Activated B cell treated with CpG ODN at 0.5 μM for 24 hours (primary cell): ENCODE results near the gene ATRN. TPM values are rescaled to one million over a fixed set of nuclear protein-coding genes. Genes with fewer than 3 reads are reported as not detected.

Source experiments
- ATAC-seq: fragments of 200-7000 bp; cut with Tn5 transposase; one replicate; pipeline ENCODE4 v1.10.0; 2021; ENCODE audit warnings: low read depth, mild to moderate bottlenecking, moderate library complexity
- CTCF ChIA-PET: fragments of 350-600 bp; sonication (Branson Sonifier 250); formaldehyde crosslinking; loops from one replicate; lab custom pipeline; 2021; ENCODE audit warnings: antibody characterized with exemption; lab: Charles Lee
- POLR2A ChIA-PET: fragments of 350-600 bp; sonication (Branson Sonifier 250); formaldehyde crosslinking; loops from one replicate; lab custom pipeline; 2021; ENCODE audit warnings: antibody characterized with exemption; lab: Charles Lee
- DNase-seq: peaks from one replicate; pipeline ENCODE4 v3.0.0; 2022
- H3K27ac Mint-ChIP-seq: one replicate; pipeline ENCODE4 v1.8.0; 2020; ENCODE audit warnings: mixed read lengths
- H3K27me3 Mint-ChIP-seq: one replicate; pipeline ENCODE4 v1.8.0; 2021; ENCODE audit warnings: mixed read lengths
- H3K36me3 Mint-ChIP-seq: one replicate; pipeline ENCODE4 v1.8.0; 2021; ENCODE audit warnings: low read depth, mixed read lengths
- H3K4me1 Mint-ChIP-seq: one replicate; pipeline ENCODE4 v1.8.0; 2021; ENCODE audit warnings: mixed read lengths
- H3K4me3 Mint-ChIP-seq: one replicate; pipeline ENCODE4 v1.8.0; 2020; ENCODE audit warnings: mild to moderate bottlenecking, mixed read lengths
- H3K9me3 Mint-ChIP-seq: one replicate; pipeline ENCODE4 v1.8.0; 2020; ENCODE audit warnings: mixed read lengths
- CTCF ChIP-seq: fragments of 200-600 bp; IDR thresholded peaks from one replicate; pipeline ENCODE4 v1.8.0; 2022; ENCODE audit warnings: antibody characterized with exemption, mild to moderate bottlenecking
- intact Hi-C: fragments of 100-400 bp; cut with micrococcal nuclease; formaldehyde crosslinking; loops from one replicate; pipeline ENCODE4 v1.15.1; 2024
- total RNA-seq: library from RNA; stranded (reverse); gene quantifications from 2 replicates; pipeline ENCODE4 v1.2.3, GENCODE V29; 2022

Gene ATRN
- total RNA-seq, 1 donor from 2014 or later = 13.0 TPM

GRCh38 chr20:3629893-3630292 is 159.1 kb downstream of the ATRN start:
- H3K27ac Mint-ChIP-seq = no peak overlapping the region
- intact Hi-C loops = no loop called here
- H3K9me3 Mint-ChIP-seq = no peaks in the 10 kb centered on the region
- no peaks in the 10 kb centered on the region for H3K4me1 Mint-ChIP-seq
- H3K27me3 Mint-ChIP-seq = no peaks in the 10 kb centered on the region
- no peak for ATAC-seq
- DNase-seq = no peak
- H3K4me3 Mint-ChIP-seq = no peak overlapping the region
- ChIA-PET POLR2A (interaction anchor here (0.6 kb wide), 2 partner anchors 21 to 73 kb away, joined by 3 to 6 read pairs; no protein-coding TSS in a partner anchor), CTCF (no interaction called here)
- H3K36me3 Mint-ChIP-seq = peaks cover 41% of the 10 kb centered on the region
- TF ChIP-seq CTCF = no peak

GRCh38 chr20:3630429-3630828 is 159.6 kb downstream of the ATRN start:
- no peak overlapping the region for H3K27ac Mint-ChIP-seq
- no peak for TF ChIP-seq CTCF
- ChIA-PET POLR2A (interaction anchor here (0.6 kb wide), 1 partner anchor 74 kb away, joined by 3 read pairs; no protein-coding TSS in a partner anchor), CTCF (no interaction called here)
- no peak for ATAC-seq
- no peaks in the 10 kb centered on the region for H3K4me1 Mint-ChIP-seq
- no peaks in the 10 kb centered on the region for H3K9me3 Mint-ChIP-seq
- no peak for DNase-seq
- H3K27me3 Mint-ChIP-seq = no peaks in the 10 kb centered on the region
- intact Hi-C loops = no loop called here
- peaks cover 36% of the 10 kb centered on the region for H3K36me3 Mint-ChIP-seq
- H3K4me3 Mint-ChIP-seq = no peak overlapping the region

- H3K4me3 Mint-ChIP-seq = no peak overlapping the region
- ATAC-seq (no peak), DNase-seq (no peak)
- TF ChIP-seq CTCF = no peak
- ChIA-PET POLR2A (no interaction called here), CTCF (no interaction called here)
- no peaks in the 10 kb centered on the region for H3K4me1 Mint-ChIP-seq
- no peaks in the 10 kb centered on the region for H3K27me3 Mint-ChIP-seq
- intact Hi-C loops = no loop called here
- H3K36me3 Mint-ChIP-seq = peaks cover 32% of the 10 kb centered on the region
- no peaks in the 10 kb centered on the region for H3K9me3 Mint-ChIP-seq
- no peak overlapping the region for H3K27ac Mint-ChIP-seq
Measured at GRCh38 chr20:3631534-3631933, 160.7 kb downstream of the ATRN start.

- H3K36me3 Mint-ChIP-seq = peaks cover 27% of the 10 kb centered on the region
- ChIA-PET POLR2A (no interaction called here), CTCF (no interaction called here)
- no peaks in the 10 kb centered on the region for H3K27me3 Mint-ChIP-seq
- DNase-seq (no peak), ATAC-seq (no peak)
- no peak overlapping the region for H3K4me3 Mint-ChIP-seq
- H3K4me1 Mint-ChIP-seq = no peaks in the 10 kb centered on the region
- intact Hi-C loops = no loop called here
- no peak overlapping the region for H3K27ac Mint-ChIP-seq
- no peaks in the 10 kb centered on the region for H3K9me3 Mint-ChIP-seq
- no peak for TF ChIP-seq CTCF
Measured at GRCh38 chr20:3632311-3633004, 161.6 kb downstream of the ATRN start.

- no peaks in the 10 kb centered on the region for H3K27me3 Mint-ChIP-seq
- ATAC-seq = no peak
- no peak overlapping the region for H3K27ac Mint-ChIP-seq
- POLR2A ChIA-PET = no interaction called here
- DNase-seq = no peak
- no peaks in the 10 kb centered on the region for H3K9me3 Mint-ChIP-seq
- CTCF ChIA-PET = no interaction called here
- intact Hi-C loops = no loop called here
- H3K4me1 Mint-ChIP-seq = no peaks in the 10 kb centered on the region
- H3K4me3 Mint-ChIP-seq = no peak overlapping the region
- H3K36me3 Mint-ChIP-seq = peaks cover 25% of the 10 kb centered on the region
- no peak for TF ChIP-seq CTCF
Measured at GRCh38 chr20:3633913-3634478, 163.2 kb downstream of the ATRN start.
